GM19328 (cell line): ENCODE measurements around the gene VWA5A.
"Not testable (repeated sequence)": the region's sequence is repeated elsewhere in the genome, so short reads cannot be mapped to it uniquely, and the experiment has no call there.

Experiments
- ATAC-seq: cut with Tn5 transposase; IDR thresholded peaks from one replicate; pipeline ENCODE4 v1.9.1; 2021; ENCODE audit warnings: mild to moderate bottlenecking, moderate library complexity; ENCODE audit not compliant: unreplicated experiment

The VWA5A gene

GRCh38 chr11:124159481-124159880, 44.2 kb downstream of the VWA5A start:
- no peak for ATAC-seq

DNA sequence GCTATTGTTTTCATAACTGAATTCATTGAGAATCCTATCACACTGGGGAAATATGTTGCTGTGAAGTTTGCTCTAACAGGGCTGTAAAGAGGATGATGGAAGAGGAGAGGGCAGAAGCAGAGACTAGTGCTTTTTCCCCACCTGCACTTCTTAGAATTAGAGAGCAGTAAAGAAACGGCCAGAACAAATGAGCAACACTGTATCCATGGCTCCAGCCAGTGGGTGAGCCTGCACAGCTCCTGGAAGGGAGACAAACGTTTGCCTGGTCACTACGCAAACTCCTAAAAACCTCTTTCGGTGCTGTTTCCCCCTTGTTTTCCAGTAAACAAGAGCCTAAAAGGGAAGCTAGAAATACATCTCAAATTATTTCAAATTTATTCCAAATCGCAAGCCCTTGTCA, 45.7 kb downstream of the VWA5A start:
- ATAC-seq = no peak

- no peak for ATAC-seq
These were observed 52.6 kb downstream of the VWA5A start for GRCh38 chr11:124167826-124168231.

DNA sequence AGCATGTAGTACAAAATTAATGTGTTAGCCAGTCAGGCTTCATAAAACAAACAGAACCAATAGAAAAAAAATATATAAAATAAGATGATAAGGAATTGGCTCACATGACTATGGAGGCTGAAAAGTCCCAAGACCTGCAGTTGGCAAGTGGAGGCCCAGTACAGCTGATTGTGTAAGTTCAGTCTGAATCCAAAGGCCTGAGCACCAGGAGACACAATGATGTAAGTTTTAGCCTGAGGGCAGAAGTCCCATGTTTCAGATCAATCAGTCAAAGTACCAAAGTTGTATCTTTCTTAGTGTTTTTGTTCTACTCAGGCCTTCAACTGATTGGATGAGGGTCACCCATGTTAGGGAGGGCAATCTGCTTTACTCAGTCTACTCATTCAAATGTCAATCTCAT, 53.5 kb downstream of the VWA5A start:
- no peak for ATAC-seq

DNA sequence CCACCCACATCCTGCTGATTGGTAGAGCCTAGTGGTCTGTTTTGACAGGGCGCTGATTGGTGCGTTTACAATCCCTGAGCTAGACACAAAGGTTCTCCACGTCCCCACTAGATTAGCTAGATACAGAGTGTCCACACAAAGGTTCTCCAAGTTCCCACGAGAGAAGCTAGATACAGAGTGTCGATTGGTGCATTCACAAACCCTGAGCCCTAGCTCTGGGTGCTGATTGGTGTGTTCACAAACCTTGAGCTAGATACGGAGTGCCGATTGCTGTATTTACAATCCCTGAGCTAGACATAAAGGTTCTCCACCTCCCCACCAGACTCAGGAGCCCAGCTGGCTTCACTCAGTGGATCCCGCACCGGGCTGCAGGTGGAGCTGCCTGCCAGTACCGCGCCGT, 55.1 kb downstream of the VWA5A start:
- not testable (repeated sequence) for ATAC-seq

DNA sequence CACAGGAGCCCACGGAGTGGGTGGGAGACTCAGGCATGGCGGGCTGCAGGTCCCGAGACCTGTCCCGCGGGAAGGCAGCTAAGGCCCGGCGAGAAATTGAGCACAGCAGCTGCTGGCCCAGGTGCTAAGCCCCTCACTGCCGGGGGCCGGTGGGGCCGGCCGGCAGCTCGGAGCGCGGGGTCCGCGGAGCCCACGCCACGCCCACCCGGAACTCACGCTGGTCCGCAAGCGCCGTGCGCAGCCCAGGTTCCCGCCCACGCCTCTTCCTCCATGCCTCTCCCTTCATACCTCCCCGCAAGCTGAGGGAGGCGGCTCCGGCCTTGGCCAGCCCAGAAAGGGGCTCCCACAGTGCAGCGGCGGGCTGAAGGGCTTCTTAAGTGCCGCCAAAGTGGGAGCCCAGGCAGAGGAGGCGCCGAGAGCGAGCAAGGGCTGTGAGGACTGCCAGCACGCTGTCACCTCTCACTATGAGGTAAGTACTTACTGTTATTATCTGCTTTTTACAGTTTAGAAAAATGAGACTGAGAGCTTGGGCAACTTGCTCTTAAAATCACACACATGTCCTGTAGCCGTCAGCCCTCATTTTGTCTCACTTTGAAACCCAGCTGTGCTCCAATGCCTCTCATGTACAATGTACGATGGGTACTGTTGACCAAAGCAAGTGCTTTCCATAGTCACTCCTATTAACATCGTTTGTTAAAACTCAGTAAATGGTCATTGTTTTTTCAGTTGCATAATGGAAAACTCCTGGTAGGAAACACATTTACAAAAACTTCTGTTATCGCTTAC, 55.7 kb downstream of the VWA5A start:
- ATAC-seq = no peak

- no peak for ATAC-seq
These were observed 56.9 kb downstream of the VWA5A start for GRCh38 chr11:124172101-124172500.

- no peak for ATAC-seq
These were observed 57.3 kb downstream of the VWA5A start for GRCh38 chr11:124172599-124172998.

DNA sequence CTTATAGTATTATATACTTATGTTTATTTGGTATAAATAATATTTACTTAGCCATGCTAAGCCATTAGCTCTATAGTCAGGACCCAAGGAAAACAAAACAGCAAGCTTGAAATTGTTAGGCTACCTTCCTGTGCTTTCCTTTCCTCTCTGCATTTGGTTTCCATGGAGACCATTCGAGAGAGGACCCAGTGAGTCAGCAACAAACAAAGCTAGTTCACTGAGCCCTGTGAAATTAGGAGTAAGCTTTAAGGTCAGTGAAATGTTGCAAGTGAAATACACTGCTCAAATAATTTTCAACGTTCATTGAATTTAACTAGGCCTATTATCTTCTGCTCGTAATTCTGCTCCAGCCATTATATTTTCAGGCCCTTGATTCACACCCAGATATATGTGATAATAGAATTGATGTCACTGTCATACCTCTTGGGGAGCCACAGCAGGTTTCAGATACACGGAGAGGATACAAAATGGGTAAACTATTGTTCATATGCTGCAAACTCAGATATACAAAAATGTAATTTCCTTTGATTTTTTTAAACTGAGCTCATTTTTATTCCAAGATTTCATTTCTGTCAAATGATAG, 58.8 kb downstream of the VWA5A start:
- no peak for ATAC-seq

- no peak for ATAC-seq
These were observed 61.9 kb downstream of the VWA5A start for GRCh38 chr11:124176925-124177715.

DNA sequence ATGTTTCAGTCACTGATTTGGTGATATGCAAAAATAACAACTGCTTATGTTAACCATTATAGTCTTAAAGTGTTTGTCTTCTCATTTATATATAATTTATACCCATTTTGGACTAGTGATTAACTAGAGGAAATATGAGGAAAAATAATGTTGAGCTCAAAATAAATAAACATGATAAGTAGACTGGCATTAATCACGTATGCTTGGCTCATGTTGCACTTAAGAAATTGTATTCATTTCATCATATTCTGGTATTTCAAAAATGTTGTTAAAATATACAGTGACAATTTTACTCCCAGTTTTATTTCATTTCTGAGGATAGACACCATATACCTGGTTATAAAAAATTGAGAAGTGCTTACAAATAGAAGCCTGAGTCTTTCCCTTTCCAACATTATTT, 64.1 kb downstream of the VWA5A start:
- no peak for ATAC-seq

- ATAC-seq = no peak
These were observed 67.8 kb downstream of the VWA5A start, which contains the start of gene OR10D3 for GRCh38 chr11:124183068-124183467. Gene OR10D3, plus strand, starts transcription at chr11:124183345. Its CDS starts 1,925 bp downstream, at chr11:124185270.

GRCh38 chr11:124190298-124191139, 75.3 kb downstream of the VWA5A start:
- ATAC-seq = no peak

DNA sequence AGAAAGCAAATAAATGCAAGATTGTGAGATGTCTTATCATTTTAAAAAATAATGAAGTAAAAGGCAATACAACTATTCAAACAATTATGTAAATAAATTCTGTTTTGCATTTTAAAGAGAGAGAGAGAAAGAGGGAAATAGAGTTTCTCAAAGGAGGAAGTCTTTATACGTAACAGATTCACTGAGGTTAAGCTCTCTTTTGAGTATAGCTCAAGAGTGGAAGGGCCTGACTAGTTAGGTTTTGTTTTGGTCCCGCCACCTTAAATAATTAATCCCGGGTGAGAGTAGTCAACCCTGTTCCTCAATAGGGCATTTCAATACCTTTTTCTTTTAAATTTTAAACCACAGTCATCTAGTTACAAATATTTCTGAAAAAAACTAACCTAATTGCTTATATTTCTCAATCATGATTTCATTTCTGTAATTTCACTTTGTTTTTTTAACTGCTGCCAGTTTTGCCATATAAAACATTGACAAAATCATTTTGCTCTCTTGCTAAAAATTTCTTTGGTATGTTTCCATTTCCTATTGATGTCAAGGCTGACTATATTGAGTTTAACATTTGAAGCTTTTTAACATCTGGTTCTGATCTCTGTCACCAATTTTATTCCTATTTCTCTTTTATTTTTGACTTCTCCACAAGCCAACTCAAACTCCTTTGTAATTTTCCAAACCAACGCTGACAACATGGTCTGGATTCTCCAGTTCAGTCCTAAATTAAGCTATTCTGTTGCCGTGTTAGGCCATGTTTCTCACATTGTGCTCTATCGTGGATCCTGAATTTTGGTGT, 78.2 kb downstream of the VWA5A start:
- no peak for ATAC-seq

DNA sequence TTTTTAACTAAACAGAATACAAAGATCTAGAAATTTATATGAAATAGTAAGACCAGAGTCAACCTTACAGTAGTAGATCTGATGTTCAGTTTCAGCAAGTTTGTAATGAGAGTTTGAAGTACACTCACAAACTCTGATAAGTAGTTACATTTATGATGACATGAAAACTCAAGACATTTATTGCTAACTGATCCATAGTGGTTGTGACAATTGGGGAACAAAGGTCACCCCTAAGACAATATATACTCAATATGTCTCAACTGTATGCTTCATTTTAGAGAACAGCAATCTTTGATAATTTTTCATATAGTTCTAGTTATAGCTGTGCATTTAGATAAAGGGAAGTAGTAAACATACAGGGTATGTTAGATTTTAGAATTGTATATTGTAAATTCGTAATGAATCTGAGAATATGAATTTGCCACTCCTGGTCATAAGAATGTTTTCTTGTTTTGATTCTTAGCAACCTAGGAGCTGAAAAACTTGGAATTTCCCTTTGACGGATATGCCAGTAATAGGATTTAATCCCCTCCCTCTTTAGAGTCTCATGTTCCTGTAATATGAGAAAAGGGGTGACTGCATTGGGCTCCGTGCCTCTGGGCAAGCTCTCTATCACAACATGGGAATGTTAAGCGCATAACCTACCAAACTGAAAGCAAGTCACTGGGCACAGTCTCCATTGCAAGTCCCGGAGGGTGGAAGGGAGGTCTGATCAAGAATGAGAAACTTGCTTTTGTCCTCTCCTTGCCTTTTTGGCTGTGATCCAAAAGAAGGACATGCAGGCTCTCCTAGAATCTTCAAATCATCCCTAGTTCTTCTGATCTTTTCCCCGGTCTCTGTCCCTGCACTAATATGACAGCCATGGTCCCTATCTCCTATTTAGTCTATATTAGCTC, 79.3 kb downstream of the VWA5A start:
- ATAC-seq = no peak

GRCh38 chr11:124195189-124195734, 80.0 kb downstream of the VWA5A start:
- ATAC-seq = peak; percentile 87
